AG09319 (cell line): ENCODE measurements around the gene CACNA2D3.

Source experiments
- DNase-seq: peaks from one replicate; pipeline ENCODE4 v3.0.0-alpha.2; 2010; ENCODE audit warnings: low read depth; ENCODE audit errors: extremely low read depth
- TF ChIP-seq, protein P1 (sequence below): IDR thresholded peaks from 2 replicates; pipeline ENCODE4 v1.5.1; 2011; ENCODE audit warnings: low read depth, mild to moderate bottlenecking, inconsistent platforms, low read length, moderate library complexity

Gene CACNA2D3

DNA sequence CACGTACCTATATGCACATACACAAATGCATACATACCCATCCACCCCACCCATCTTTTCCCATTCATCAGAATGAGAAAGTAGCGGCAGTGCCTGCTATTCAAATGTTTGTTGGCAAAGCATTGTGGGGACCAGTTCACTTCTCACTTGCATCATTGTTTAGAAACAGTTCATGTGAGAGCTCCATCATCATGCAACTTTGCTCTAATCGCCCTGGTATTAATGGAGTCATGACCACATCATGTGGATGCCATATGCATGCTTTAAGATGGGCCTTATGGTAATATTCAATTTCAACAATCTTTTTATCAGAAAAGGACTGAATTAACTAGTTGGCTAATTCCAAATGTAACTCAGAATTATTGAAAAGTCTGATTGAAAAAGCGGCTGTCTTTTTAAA lies 725.0 kb downstream of the CACNA2D3 start:
- TF ChIP-seq, protein P1, sequence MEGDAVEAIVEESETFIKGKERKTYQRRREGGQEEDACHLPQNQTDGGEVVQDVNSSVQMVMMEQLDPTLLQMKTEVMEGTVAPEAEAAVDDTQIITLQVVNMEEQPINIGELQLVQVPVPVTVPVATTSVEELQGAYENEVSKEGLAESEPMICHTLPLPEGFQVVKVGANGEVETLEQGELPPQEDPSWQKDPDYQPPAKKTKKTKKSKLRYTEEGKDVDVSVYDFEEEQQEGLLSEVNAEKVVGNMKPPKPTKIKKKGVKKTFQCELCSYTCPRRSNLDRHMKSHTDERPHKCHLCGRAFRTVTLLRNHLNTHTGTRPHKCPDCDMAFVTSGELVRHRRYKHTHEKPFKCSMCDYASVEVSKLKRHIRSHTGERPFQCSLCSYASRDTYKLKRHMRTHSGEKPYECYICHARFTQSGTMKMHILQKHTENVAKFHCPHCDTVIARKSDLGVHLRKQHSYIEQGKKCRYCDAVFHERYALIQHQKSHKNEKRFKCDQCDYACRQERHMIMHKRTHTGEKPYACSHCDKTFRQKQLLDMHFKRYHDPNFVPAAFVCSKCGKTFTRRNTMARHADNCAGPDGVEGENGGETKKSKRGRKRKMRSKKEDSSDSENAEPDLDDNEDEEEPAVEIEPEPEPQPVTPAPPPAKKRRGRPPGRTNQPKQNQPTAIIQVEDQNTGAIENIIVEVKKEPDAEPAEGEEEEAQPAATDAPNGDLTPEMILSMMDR: no peak
- DNase-seq: no peak

DNA sequence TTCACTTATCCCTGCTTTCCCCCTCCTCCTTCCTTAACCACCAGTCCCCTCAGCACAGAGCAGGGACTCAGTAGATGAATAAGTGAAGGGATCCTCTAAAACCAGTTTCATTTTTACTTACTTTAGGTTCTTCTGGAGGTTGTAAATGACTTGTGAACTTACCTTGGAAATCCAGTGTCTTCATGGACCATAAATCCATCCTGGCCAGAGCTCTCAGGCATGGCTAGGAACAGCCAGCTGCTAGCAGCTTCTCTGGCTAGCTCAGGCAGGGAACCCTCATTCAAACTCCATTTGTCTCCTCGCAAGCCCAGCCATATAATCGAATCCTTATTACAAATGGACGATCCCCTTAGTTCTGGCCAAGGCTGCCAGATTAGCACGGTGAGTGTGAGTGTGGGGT lies 727.0 kb downstream of the CACNA2D3 start:
- no peak for DNase-seq
- TF ChIP-seq, protein P1: no peak

DNA sequence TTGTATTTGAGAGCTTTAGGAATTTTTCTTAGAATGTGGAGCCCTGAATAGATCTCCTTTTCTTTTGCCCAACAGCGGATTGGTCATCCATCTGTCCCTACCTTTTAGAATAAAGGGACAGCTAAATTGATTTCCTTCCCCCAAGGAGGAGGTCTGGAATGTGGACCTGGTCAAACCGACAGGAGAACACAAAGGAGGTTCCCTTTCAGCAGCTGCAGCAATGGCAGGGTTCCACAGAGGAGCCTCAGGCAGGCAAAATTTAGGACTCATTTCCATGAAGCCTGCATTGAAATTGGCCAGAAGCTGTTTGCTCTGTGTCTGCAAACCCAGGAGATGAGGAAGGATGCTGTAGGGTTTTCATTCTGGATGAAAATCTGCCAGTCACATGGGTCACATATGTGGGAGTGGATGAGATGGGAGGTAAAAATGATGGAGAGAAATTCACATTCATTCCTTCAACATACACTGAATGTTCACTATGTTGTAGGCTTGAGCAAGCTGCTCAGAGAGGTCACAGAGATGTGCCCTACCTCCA lies 728.2 kb downstream of the CACNA2D3 start:
- no peak for DNase-seq
- TF ChIP-seq, protein P1: no peak

DNA sequence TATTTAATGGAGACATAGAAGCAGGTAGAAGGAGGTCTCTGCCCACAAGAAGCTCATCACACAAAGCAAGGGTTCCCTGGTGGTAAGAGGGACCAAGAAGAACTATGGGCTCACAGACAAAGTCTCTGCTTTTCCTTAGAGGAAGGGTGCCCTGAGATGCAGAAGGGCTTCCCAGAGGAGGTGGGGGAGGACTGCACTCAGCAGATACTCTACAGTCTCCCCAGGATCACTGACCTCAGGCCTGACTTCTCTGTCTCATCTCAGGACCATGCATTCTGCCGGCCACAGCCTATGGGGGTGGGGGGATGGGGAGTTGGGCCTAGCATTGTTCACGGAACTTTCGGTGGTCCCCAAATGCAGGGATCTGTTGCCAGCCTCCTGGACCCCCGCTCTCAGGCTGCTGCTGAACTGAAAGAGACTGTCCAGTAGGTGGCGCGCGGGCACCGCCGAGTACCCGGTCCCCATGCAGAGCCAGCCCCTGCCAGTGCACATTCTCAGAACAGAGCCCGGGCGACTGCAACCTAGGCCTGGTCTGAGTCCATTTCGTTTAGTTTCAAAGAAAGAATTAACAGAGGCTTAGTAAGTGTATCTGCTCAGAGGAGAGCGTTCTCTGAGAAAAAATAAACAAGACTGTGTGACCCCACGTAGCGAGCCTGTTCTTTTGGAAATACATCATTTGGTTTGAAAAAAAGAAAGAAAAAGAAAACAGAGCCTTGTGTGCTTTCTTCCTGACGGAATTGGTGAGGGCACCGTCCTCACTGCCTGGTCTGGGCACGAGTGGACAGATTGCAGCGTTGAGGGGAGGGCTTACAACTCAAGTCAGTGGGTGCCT lies 731.4 kb downstream of the CACNA2D3 start:
- DNase-seq: peak; percentile 61
- TF ChIP-seq, protein P1: peak; percentile 84

DNA sequence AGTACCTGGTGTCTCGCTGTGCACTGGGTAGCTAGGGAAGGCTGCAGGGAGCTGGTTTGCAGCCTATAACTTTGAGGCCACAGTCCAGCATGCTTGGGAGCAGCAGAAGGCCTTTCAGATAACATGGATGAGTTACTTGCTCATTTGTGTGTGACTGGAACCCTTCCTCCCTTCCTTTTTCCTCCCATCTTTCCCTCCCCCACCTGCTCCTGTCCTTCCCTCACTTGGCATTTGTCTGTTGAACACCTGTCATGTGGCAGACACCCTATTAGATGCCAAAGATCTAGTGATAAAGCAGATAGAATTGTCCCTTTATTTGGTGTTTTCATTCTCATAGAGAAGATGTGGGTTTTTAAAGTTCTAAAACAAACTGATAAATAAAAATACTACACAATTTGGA lies 733.9 kb downstream of the CACNA2D3 start:
- TF ChIP-seq, protein P1: no peak
- DNase-seq: no peak

DNA sequence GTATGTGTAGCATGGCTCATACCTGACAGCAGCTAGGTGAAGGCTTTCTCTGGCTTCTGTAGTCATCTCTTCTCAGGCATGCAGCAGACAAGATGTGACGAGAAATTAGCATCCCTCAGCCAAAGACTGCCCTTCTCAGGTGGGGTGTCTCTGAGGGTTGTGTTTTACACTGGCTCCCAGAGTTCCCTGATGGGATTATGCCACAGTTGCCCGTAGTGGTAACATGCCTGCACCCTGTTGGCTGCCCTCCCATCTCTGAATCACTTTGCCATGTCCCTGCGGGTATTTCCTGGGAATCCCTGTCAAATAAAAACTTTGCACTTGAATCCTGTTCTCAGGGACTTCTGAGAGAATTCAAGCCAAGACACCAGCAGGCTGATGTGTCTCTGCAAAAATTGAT lies 735.0 kb downstream of the CACNA2D3 start:
- TF ChIP-seq, protein P1: no peak
- DNase-seq: no peak

DNA sequence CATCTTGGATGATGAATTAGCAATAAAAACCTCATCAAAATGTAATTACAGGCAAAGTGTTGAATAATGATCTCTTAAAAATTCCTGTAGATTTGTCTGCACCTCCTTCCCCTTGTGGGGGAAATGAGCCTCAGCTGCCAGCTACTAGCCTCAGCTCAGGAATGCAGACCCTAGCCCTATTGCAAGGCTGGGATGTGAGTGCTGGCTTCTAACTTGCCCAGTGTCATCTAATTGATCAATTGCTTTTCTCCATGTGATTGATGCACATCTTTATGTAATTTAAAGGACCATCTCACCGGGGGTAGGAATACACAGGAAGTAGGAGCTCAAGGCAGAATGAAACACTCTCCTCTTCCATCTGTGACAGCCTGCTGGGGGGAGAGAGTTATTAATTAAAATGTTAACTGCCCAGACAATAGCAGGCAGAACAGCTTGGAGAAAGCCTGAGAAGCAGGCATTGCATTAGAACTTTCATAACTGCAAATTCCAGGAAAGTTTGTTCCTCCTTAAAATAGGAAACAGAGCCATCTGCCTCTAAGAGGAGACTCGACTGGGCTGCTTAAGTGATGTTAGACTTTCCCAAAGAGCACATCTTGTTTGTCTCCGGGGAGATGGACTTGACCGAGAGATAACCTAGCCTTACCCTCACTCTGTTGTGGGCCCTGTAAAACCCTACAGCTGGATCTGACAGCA lies 735.9 kb downstream of the CACNA2D3 start:
- no peak for DNase-seq

More for the DNA sequence above, 735.9 kb downstream of the CACNA2D3 start:
- TF ChIP-seq, protein P1: no peak
